PFSK-1 (cell line): Measurements from ENCODE around the gene TPK1.

Experiments used
- POLR2AphosphoS5 ChIP-seq: IDR thresholded peaks from 2 replicates; pipeline ENCODE4 v1.6.1; 2012; ENCODE audit warnings: low read depth, mild to moderate bottlenecking, control low read depth, low read length, moderate library complexity
- REST ChIP-seq, 2 experiments: IDR thresholded peaks; 2 replicates each; pipeline versions ENCODE4 v1.6.1 to v1.8.0; 2011 to 2012; ENCODE audit warnings: low read depth in 2 of 2, low read length in 2 of 2, control low read depth in 1 of 2, inconsistent platforms in 1 of 2, mild to moderate bottlenecking in 1 of 2, moderate library complexity in 1 of 2; ENCODE audit not compliant: insufficient read depth in 1 of 2
- TAF1 ChIP-seq: IDR thresholded peaks from 2 replicates; pipeline ENCODE4 v1.6.1; 2012; ENCODE audit warnings: low read length, control low read depth, borderline replicate concordance; ENCODE audit not compliant: insufficient read depth

- TF ChIP-seq TAF1 (no peak), REST (IDR thresholded peaks at IDR 0.05; ENCODE audit: insufficient read depth in 1 of 2, low read depth in 2 of 2, low read length in 2 of 2) (no peak), POLR2AphosphoS5 (no peak)
Measured at GRCh38 chr7:144670218-144670617, 165.6 kb downstream of the TPK1 start.
